Right lobe of liver (tissue), 6 donors: ENCODE data around the gene EIF3K. TPM values are rescaled to one million over a fixed set of nuclear protein-coding genes. Genes with fewer than 3 reads are reported as not detected.

Source experiments
- ATAC-seq, 4 donors: fragments of 200-7000 bp; cut with Tn5 transposase; one replicate each; pipeline ENCODE4 v1.9.1; 2020; ENCODE audit warnings: mild to moderate bottlenecking in 4 of 4, moderate library complexity in 4 of 4
- DNase-seq, 3 donors: peaks; one replicate each; pipeline ENCODE4 v3.0.0-alpha.2; 2020
- H3K27ac ChIP-seq, 3 donors: fragments of 200-600 bp; one replicate each; pipeline ENCODE4 v1.8.0; 2022
- H3K27me3 ChIP-seq, 2 donors: fragments of 200-600 bp; one replicate each; pipeline ENCODE4 v1.8.0; 2022
- H3K36me3 ChIP-seq, 4 donors: fragments of 200-600 bp; sonication (generic) in 1 of 4; one replicate each; pipeline versions ENCODE4 v1.5.1 to v1.8.0; 2017 to 2022; ENCODE audit warnings: control low read depth in 1 of 4
- H3K4me1 ChIP-seq, 4 donors: fragments of 200-600 bp; sonication (generic) in 1 of 4; one replicate each; pipeline versions ENCODE4 v1.5.1 to v1.8.0; 2017 to 2022; ENCODE audit warnings: control low read depth in 1 of 4
- H3K4me3 ChIP-seq, 3 donors: fragments of 200-600 bp; one replicate each; pipeline ENCODE4 v1.8.0; 2022
- H3K9me3 ChIP-seq, 4 donors: fragments of 200-600 bp; sonication (generic) in 1 of 4; one replicate each; pipeline versions ENCODE4 v1.5.1 to v1.8.0; 2017 to 2022; ENCODE audit warnings: control low read depth in 1 of 4
- POLR2A ChIP-seq: fragments of 450-650 bp; IDR thresholded peaks from one replicate; pipeline ENCODE4 v1.6.1; 2017; ENCODE audit warnings: antibody characterized with exemption, mild to moderate bottlenecking
- WGBS: methylation state at CpG from one replicate; pipeline ENCODE4 v1.1.6; 2018; ENCODE audit warnings: low coverage, low lambda C conversion rate; ENCODE audit not compliant: insufficient coverage; ENCODE audit errors: missing lambda C conversion rate; 5-methylcytosine and 5-hydroxymethylcytosine counted together
- intact Hi-C, 2 donors: fragments of 100-400 bp; cut with DNase I; formaldehyde crosslinking; loops; one replicate each; pipeline versions ENCODE4 v1.11.2 to v1.14.1; 2022
- total RNA-seq, 6 experiments: library from RNA; depleted of rRNA in 2 of 6; stranded (reverse); fragments of >200 nt in 2 of 6; fragmentation: NEBNext Ultra II Directional in 3 of 6; extraction: Animal tissue kit (Norgen Biotek cat#: 25700) in 3 of 6; gene quantifications; one replicate each; pipeline versions ENCODE4 v1.1.0 to v1.2.4, GENCODE V29; 2016 to 2023
- TF ChIP-seq, protein P1 (sequence below), 4 donors: fragments of 200-600 bp in 3 of 4; fragments of 450-650 bp in 1 of 4; IDR thresholded peaks; one replicate each; pipeline versions ENCODE4 v1.5.1 to v1.8.0; 2016 to 2022; ENCODE audit warnings: antibody characterized with exemption in 4 of 4, mild to moderate bottlenecking in 2 of 4
- donor health status: DM: no; HTN: yes; CAD: no.
- donor health status: DM: no; HTN: no; CAD: no.
- donor health status: DM: no; HTN: no; CAD: no.
- donor health status: DM: no; HTN: yes; CAD: no.
- donor health status: DM: no; HTN: yes; CAD: no.

EIF3K gene
- total RNA-seq, 6 experiments from 2014 or later = 86.3 to 305 (median 116) TPM

DNA sequence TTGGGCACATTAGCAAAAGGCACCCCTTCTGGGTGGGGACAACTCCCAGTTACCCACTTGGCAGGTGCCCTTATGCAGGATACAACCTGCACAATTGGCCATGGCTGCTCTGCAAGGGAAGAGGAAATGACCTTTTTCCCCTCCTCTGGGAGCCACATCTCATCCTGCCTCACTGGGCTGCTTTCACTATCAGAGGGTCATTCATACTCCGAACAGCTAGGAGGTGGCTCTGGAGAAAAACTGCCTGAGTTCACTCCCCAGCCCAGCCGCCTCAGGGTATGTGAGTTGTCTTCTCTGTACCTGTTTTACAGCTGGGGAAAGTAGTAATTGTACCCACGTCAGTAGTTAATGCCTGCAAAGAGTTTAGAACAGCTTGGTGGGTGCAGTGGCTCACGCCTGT lies 21.4 kb downstream of the EIF3K start:
- Histone ChIP-seq H3K36me3 (peaks cover 0 to 7% (median 0%) of the 10 kb centered on the region in 4 donors), H3K27ac (no peak overlapping the region), H3K27me3 (no peaks in the 10 kb centered on the region), H3K9me3 (no peaks in the 10 kb centered on the region), H3K4me3 (no peak overlapping the region), H3K4me1 (no peaks in the 10 kb centered on the region)
- ATAC-seq (peak; percentile 35 to 54 (median 44)), DNase-seq (no peak)
- intact Hi-C loops = loop anchor here in 1 of 2 donors (10.0 kb wide), 1 partner anchor 54 kb away; no protein-coding TSS in a partner anchor
- TF ChIP-seq POLR2A = no peak
- TF ChIP-seq, protein P1, sequence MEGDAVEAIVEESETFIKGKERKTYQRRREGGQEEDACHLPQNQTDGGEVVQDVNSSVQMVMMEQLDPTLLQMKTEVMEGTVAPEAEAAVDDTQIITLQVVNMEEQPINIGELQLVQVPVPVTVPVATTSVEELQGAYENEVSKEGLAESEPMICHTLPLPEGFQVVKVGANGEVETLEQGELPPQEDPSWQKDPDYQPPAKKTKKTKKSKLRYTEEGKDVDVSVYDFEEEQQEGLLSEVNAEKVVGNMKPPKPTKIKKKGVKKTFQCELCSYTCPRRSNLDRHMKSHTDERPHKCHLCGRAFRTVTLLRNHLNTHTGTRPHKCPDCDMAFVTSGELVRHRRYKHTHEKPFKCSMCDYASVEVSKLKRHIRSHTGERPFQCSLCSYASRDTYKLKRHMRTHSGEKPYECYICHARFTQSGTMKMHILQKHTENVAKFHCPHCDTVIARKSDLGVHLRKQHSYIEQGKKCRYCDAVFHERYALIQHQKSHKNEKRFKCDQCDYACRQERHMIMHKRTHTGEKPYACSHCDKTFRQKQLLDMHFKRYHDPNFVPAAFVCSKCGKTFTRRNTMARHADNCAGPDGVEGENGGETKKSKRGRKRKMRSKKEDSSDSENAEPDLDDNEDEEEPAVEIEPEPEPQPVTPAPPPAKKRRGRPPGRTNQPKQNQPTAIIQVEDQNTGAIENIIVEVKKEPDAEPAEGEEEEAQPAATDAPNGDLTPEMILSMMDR (IDR thresholded peaks at IDR 0.05) = no peak
- 77% methylated on average over 4 of the region's 4 CpGs for WGBS

DNA sequence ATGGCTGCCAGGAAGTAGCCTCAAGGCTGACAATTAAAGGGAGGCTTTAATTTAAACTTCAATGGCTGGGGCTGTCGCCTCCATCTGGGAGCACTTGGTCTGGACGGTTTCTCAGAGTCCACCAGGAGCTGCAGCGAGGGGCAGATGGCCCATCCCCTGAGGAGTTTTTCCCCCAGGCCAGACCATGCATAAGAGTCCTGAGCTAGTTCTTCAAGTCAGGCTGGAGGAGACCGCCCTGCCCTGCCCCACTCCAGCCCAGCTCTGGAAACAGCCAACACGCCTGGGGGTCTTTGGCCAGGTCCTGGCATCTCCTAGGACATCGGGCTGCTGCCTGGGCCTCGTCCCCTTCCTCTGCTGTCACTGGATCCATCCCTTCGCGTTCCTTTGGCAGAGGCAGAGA lies 23.2 kb downstream of the EIF3K start:
- H3K27ac ChIP-seq = no peak overlapping the region
- WGBS = 80% methylated on average over 3 of the region's 9 CpGs
- H3K9me3 ChIP-seq = no peaks in the 10 kb centered on the region
- TF ChIP-seq POLR2A = no peak
- TF ChIP-seq, protein P1 (IDR thresholded peaks at IDR 0.05) = no peak
- H3K4me1 ChIP-seq = peaks cover 0 to 3% (median 0%) of the 10 kb centered on the region in 4 donors
- H3K36me3 ChIP-seq = no peaks in the 10 kb centered on the region
- intact Hi-C loops = loop anchor here in 1 of 2 donors (10.0 kb wide), 1 partner anchor 53 kb away; no protein-coding TSS in a partner anchor
- no peak overlapping the region for H3K4me3 ChIP-seq
- H3K27me3 ChIP-seq = no peaks in the 10 kb centered on the region
- no peak for ATAC-seq
- no peak for DNase-seq

DNA sequence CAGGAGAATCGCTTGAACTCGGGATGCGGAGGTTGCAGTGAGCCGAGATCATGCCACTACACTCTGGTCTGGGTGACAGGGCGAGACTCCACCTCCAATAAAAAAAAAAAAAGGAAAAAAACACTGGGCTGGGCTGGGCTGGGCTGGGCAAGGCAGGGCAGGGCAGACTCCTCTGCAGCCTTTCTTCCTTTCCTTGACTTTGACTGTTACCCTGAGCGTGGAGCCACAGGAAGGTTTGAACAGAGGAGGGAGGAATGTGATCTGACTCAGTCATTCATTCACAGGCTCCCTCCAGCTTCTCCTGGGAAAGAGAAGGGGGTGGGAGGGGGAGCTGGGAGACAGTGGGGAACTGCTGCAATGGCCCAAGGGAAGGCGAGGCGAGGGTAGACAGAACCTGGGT lies 25.7 kb downstream of the EIF3K start:
- 77% methylated on average over 7 of the region's 8 CpGs for WGBS
- DNase-seq (no peak), ATAC-seq (no peak)
- no peaks in the 10 kb centered on the region for H3K27me3 ChIP-seq
- H3K27ac ChIP-seq = no peak overlapping the region
- no peaks in the 10 kb centered on the region for H3K36me3 ChIP-seq
- intact Hi-C loops = loop anchor here in 1 of 2 donors (10.0 kb wide), 1 partner anchor 50 kb away; no protein-coding TSS in a partner anchor
- no peak overlapping the region for H3K4me3 ChIP-seq
- H3K4me1 ChIP-seq = peaks cover 0 to 4% (median 2%) of the 10 kb centered on the region in 4 donors
- no peaks in the 10 kb centered on the region for H3K9me3 ChIP-seq
- TF ChIP-seq, protein P1 (IDR thresholded peaks at IDR 0.05) = no peak
- TF ChIP-seq POLR2A = no peak

DNA sequence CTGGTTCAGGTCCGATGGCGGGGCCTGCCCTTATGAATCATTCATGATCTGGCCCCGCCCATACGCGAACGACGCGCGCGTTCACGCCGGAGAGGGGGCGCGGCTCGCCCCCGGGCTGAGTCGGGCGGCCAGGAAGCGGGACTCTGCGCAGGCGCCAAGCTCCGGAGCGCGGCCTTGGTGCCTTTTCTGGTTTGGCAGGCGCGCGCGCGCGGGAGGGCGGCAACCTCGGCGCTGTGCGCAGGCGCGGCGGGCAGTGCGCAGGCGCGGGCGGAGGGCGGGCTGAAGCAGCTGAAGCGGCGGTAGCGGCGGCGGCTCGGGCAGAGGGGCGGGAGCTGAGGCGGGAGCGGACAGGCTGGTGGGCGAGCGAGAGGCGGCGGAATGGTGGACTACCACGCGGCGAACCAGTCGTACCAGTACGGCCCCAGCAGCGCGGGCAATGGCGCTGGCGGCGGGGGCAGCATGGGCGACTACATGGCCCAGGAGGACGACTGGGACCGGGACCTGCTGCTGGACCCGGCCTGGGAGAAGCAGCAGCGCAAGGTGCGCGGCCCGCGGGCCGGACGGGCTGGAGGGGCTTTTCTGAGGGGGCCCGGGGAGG lies 28.5 kb downstream of the EIF3K start, which contains the start of gene ACTN4:
Gene ACTN4, plus strand, starts transcription at position 282 of the 598 bp plus-strand sequence. Its CDS starts 97 bp downstream, at position 379.
- intact Hi-C loops = loop anchor here in 1 of 2 donors (10.0 kb wide), 1 partner anchor 47 kb away; no protein-coding TSS in a partner anchor
- no peaks in the 10 kb centered on the region for H3K36me3 ChIP-seq
- peaks cover 0 to 32% (median 13%) of the 10 kb centered on the region in 4 donors for H3K4me1 ChIP-seq
- H3K27me3 ChIP-seq = no peaks in the 10 kb centered on the region
- H3K9me3 ChIP-seq = no peaks in the 10 kb centered on the region
- H3K27ac ChIP-seq = peak within 1 kb of the TSS; percentile 89 to 94 (median 92)
- ATAC-seq = peak; percentile 79 to 92 (median 86)
- DNase-seq = peak; percentile 99 to 100 (median 100)
- TF ChIP-seq, protein P1 (IDR thresholded peaks at IDR 0.05) = no peak
- TF ChIP-seq POLR2A = peak; percentile 100
- 0% methylated on average over 23 of the region's 77 CpGs for WGBS
- peak within 1 kb of the TSS; percentile 86 to 88 (median 87) for H3K4me3 ChIP-seq
